ENCODE data around the gene ARMC3. TPM values are rescaled to one million over a fixed set of nuclear protein-coding genes. Genes with fewer than 3 reads are reported as not detected.

ARMC3 gene
- total RNA-seq, 1 donor from 2014 or later: 0.23 TPM

- Mint-ChIP-seq H3K27ac (ENCODE audit: unreplicated experiment) (no peak overlapping the region), H3K36me3 (ENCODE audit: low read depth, unreplicated experiment) (no peaks in the 10 kb centered on the region), H3K9me3 (ENCODE audit: unreplicated experiment) (no peaks in the 10 kb centered on the region), H3K27me3 (ENCODE audit: low read depth, unreplicated experiment) (peaks cover 9% of the 10 kb centered on the region), H3K4me1 (ENCODE audit: low read depth, unreplicated experiment) (no peaks in the 10 kb centered on the region), H3K4me3 (ENCODE audit: unreplicated experiment) (no peak overlapping the region)
- Histone ChIP-seq H3K79me2 (ENCODE audit: insufficient read depth, low read length) (no peaks in the 10 kb centered on the region), H3K9me3 (ENCODE audit: insufficient read depth, low read depth, low read length) (no peaks in the 10 kb centered on the region), H3K4me3 (ENCODE audit: insufficient read depth, low read depth, low read length) (no peak overlapping the region), H3K36me3 (ENCODE audit: insufficient read depth, low read length) (no peaks in the 10 kb centered on the region), H4K20me1 (ENCODE audit: insufficient read depth, low read length) (no peaks in the 10 kb centered on the region), H3K27me3 (ENCODE audit: insufficient read depth, low read length) (no peaks in the 10 kb centered on the region), H2AFZ (ENCODE audit: low read depth, low read length) (no peak overlapping the region), H3K4me1 (ENCODE audit: insufficient read depth, low read length) (no peaks in the 10 kb centered on the region), H3K9ac (ENCODE audit: low read length) (no peak overlapping the region), H3K27ac (ENCODE audit: low read depth, low read length) (no peak overlapping the region), H3K4me2 (ENCODE audit: low read length) (no peak overlapping the region)
- TF ChIP-seq CTCF (IDR thresholded peaks at IDR 0.05; ENCODE audit: insufficient read depth, low read depth, low read length) (no peak), EZH2 (IDR thresholded peaks at IDR 0.05; ENCODE audit: insufficient read depth, low read length) (no peak)
- FAIRE-seq (no peak), DNase-seq (ENCODE audit: low read depth) (no peak)
Measured at GRCh38 chr10:22980822-22981221, 53.0 kb downstream of the ARMC3 start.

GRCh38 chr10:22984066-22984465, 56.2 kb downstream of the ARMC3 start:
- Histone ChIP-seq H3K36me3 (ENCODE audit: insufficient read depth, low read length) (no peaks in the 10 kb centered on the region), H2AFZ (ENCODE audit: low read depth, low read length) (no peak overlapping the region), H3K27me3 (ENCODE audit: insufficient read depth, low read length) (no peaks in the 10 kb centered on the region), H3K9me3 (ENCODE audit: insufficient read depth, low read depth, low read length) (no peaks in the 10 kb centered on the region), H3K79me2 (ENCODE audit: insufficient read depth, low read length) (no peaks in the 10 kb centered on the region), H3K4me1 (ENCODE audit: insufficient read depth, low read length) (no peaks in the 10 kb centered on the region), H3K4me2 (ENCODE audit: low read length) (no peak overlapping the region), H3K9ac (ENCODE audit: low read length) (no peak overlapping the region), H4K20me1 (ENCODE audit: insufficient read depth, low read length) (no peaks in the 10 kb centered on the region), H3K4me3 (ENCODE audit: insufficient read depth, low read depth, low read length) (no peak overlapping the region), H3K27ac (ENCODE audit: low read depth, low read length) (no peak overlapping the region)
- Mint-ChIP-seq H3K4me1 (ENCODE audit: low read depth, unreplicated experiment) (no peaks in the 10 kb centered on the region), H3K36me3 (ENCODE audit: low read depth, unreplicated experiment) (no peaks in the 10 kb centered on the region), H3K27ac (ENCODE audit: unreplicated experiment) (no peak overlapping the region), H3K4me3 (ENCODE audit: unreplicated experiment) (no peak overlapping the region), H3K9me3 (ENCODE audit: unreplicated experiment) (no peaks in the 10 kb centered on the region), H3K27me3 (ENCODE audit: low read depth, unreplicated experiment) (no peaks in the 10 kb centered on the region)
- TF ChIP-seq CTCF (IDR thresholded peaks at IDR 0.05; ENCODE audit: insufficient read depth, low read depth, low read length): no peak
- no peak for TF ChIP-seq EZH2 (IDR thresholded peaks at IDR 0.05; ENCODE audit: insufficient read depth, low read length)
- no peak for FAIRE-seq
- no peak for DNase-seq (ENCODE audit: low read depth)

GRCh38 chr10:22986771-22987542, 59.1 kb downstream of the ARMC3 start:
- no peaks in the 10 kb centered on the region for H4K20me1 ChIP-seq (ENCODE audit: insufficient read depth, low read length)
- no peaks in the 10 kb centered on the region for H3K9me3 ChIP-seq (ENCODE audit: insufficient read depth, low read depth, low read length)
- peaks cover 6% of the 10 kb centered on the region for H3K27me3 Mint-ChIP-seq (ENCODE audit: low read depth, unreplicated experiment)
- no peak overlapping the region for H2AFZ ChIP-seq (ENCODE audit: low read depth, low read length)
- no peaks in the 10 kb centered on the region for H3K36me3 ChIP-seq (ENCODE audit: insufficient read depth, low read length)
- H3K9me3 Mint-ChIP-seq (ENCODE audit: unreplicated experiment): no peaks in the 10 kb centered on the region
- H3K4me3 Mint-ChIP-seq (ENCODE audit: unreplicated experiment): no peak overlapping the region
- H3K4me1 ChIP-seq (ENCODE audit: insufficient read depth, low read length): no peaks in the 10 kb centered on the region
- H3K9ac ChIP-seq (ENCODE audit: low read length): no peak overlapping the region
- H3K27ac Mint-ChIP-seq (ENCODE audit: unreplicated experiment): no peak overlapping the region
- DNase-seq (ENCODE audit: low read depth) (peak; percentile 16), FAIRE-seq (no peak)
- no peaks in the 10 kb centered on the region for H3K4me1 Mint-ChIP-seq (ENCODE audit: low read depth, unreplicated experiment)
- H3K4me3 ChIP-seq (ENCODE audit: insufficient read depth, low read depth, low read length): no peak overlapping the region
- H3K36me3 Mint-ChIP-seq (ENCODE audit: low read depth, unreplicated experiment): no peaks in the 10 kb centered on the region
- no peaks in the 10 kb centered on the region for H3K27me3 ChIP-seq (ENCODE audit: insufficient read depth, low read length)
- no peak overlapping the region for H3K27ac ChIP-seq (ENCODE audit: low read depth, low read length)
- no peak overlapping the region for H3K4me2 ChIP-seq (ENCODE audit: low read length)
- TF ChIP-seq CTCF (IDR thresholded peaks at IDR 0.05; ENCODE audit: insufficient read depth, low read depth, low read length) (peak; percentile 32), EZH2 (IDR thresholded peaks at IDR 0.05; ENCODE audit: insufficient read depth, low read length) (no peak)
- no peaks in the 10 kb centered on the region for H3K79me2 ChIP-seq (ENCODE audit: insufficient read depth, low read length)

Measured in astrocyte (in vitro differentiated cells and primary cell).